ENCODE data around the gene KCNJ1.

DNA sequence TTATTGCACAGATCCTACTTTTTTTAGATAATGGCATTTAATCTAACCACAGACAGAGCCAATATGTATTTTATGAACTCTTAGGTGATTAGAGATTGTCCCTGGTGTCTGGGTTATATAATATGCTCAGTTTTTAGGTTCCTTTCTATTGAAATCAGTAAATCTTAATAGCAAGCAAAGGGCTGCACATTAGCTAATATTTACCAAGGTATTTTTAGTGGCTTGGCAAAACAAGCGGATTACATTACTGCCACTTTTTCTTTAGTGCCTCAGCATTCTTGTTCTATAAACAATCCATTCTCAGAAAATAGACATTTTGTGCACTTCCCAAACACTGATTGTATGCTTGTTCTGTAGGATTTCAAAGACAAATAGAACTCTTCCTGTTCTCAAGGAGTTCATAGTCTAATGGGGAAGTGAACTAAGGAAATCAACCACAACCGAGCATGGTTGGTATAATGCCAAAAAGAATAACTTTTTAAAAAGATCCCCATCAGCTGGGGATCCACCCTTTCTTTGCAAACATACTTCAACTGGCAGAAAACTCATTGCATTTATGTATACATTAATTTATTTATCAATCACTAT is 23.8 kb downstream of the KCNJ1 start:
- TF ChIP-seq BHLHE40 (IDR thresholded peaks at IDR 0.05; ENCODE audit: borderline replicate concordance in 1 of 2, low read depth in 2 of 2, low read length in 1 of 2) (no peak), SUZ12 (IDR thresholded peaks at IDR 0.05; ENCODE audit: unreplicated experiment) (no peak), POLR2A (IDR thresholded peaks at IDR 0.05; ENCODE audit: low read depth, low read length) (no peak), NBN (IDR thresholded peaks at IDR 0.05) (no peak), ZNF24 (IDR thresholded peaks at IDR 0.05) (no peak)
- TF ChIP-seq, protein P1, sequence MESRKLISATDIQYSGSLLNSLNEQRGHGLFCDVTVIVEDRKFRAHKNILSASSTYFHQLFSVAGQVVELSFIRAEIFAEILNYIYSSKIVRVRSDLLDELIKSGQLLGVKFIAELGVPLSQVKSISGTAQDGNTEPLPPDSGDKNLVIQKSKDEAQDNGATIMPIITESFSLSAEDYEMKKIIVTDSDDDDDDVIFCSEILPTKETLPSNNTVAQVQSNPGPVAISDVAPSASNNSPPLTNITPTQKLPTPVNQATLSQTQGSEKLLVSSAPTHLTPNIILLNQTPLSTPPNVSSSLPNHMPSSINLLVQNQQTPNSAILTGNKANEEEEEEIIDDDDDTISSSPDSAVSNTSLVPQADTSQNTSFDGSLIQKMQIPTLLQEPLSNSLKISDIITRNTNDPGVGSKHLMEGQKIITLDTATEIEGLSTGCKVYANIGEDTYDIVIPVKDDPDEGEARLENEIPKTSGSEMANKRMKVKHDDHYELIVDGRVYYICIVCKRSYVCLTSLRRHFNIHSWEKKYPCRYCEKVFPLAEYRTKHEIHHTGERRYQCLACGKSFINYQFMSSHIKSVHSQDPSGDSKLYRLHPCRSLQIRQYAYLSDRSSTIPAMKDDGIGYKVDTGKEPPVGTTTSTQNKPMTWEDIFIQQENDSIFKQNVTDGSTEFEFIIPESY (IDR thresholded peaks at IDR 0.05) = no peak

Data from GM12878 (cell line).